ENCODE data around the gene THBS2. TPM values are rescaled to one million over a fixed set of nuclear protein-coding genes. Genes with fewer than 3 reads are reported as not detected.

Gene THBS2
- total RNA-seq, result 132 TPM

GRCh38 chr6:169253337-169254238 is at the start of gene THBS2:
Gene THBS2 (minus strand): TSS chr6:169253846. CDS start chr6:169250784, 3,062 bp downstream.

